Measurements from ENCODE around the gene TUBA1C. TPM values are rescaled to one million over a fixed set of nuclear protein-coding genes. Genes with fewer than 3 reads are reported as not detected.
A peak's percentile ranks its signal among the peaks of the same experiment; 100 is the strongest.

The TUBA1C gene
- total and polyA plus RNA-seq, 9 of the 15 experiments (the other 6 are each of a cell fraction or from before 2014, with no cell fraction given) = 755 to 3,012 (median 914) TPM

DNA sequence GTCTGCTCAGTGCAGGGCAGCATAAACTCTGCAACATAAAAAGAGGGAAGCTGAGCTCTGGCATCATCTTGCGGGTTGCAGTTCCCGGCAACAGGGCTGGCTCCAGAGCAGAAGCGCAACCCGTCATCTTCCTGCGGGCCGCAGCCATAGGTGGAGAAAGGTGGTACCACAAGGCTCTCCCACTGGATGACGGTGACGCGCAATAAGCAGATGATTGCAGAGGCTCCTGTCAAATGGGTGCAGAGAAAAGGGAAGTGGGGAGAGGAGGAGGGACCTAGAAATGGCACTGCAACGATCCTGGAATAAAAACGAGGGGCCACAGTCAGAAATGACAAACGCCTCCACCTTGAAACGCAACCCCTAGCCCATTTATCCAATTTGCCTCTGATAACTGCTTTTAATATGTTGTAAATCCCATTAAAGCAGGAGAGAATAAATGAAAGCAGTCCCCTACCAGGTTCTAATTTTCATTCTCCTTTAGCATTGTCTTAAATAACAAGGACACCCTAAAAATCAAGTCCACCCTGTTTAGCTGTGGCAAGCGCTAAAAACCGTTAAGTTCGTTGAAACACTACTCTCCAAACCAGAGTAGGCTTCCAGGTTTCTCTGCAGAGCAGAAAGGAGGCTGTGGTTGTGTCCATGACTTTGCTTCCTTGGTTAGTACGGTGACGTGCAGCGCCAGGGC, 30.9 kb upstream of the TUBA1C start:
- ChIA-PET POLR2A (interaction anchor here (0.7 to 4.2 kb wide), 9 partner anchors 11 to 224 kb away, joined by 3 to 72 read pairs (median 4); partner anchors contain the start of genes TUBA1B and TUBA1C), CTCF (ENCODE audit: low intra/inter-chr PET ratio) (interaction anchor here (0.6 to 2.3 kb wide), 8 partner anchors 29 to 238 kb away, joined by 3 to 21 read pairs (median 5); partner anchors contain the start of genes KMT2D and TUBA1B)
- peak overlapping the region; percentile 87 for H3K27ac ChIP-seq (ENCODE audit: extremely low read depth, low read depth, low read length)
- peak; percentile 43 to 87 (median 44) for DNase-seq (ENCODE audit: extremely low read depth in 1 of 4, low spot score in 3 of 4)
- peak overlapping the region; percentile 76 to 87 for H3K9ac ChIP-seq (ENCODE audit: insufficient read depth in 1 of 2, low read depth in 2 of 2, low read length in 2 of 2)
- intact Hi-C loops (cut with micrococcal nuclease) = loop anchor here (1.0 to 10.0 kb wide), 5 partner anchors 33 to 239 kb away; partner anchors contain the start of genes DDN, DHH and TUBA1A
- no peaks in the 10 kb centered on the region; the same call in 1 of the 3 replicates for H3K79me2 ChIP-seq (ENCODE audit: control insufficient read depth, insufficient read depth, low read length)
- in situ Hi-C loops (cut with MboI) = loop anchor here (5.0 kb wide), 2 partner anchors 92 to 172 kb away; partner anchors contain the start of gene KMT2D
- peak; percentile 50 for ATAC-seq
- H3K27me3 ChIP-seq (ENCODE audit: control insufficient read depth in 2 of 2, insufficient read depth in 2 of 2, low read length in 2 of 2) = no peaks in the 10 kb centered on the region
- no peaks in the 10 kb centered on the region for H3K9me1 ChIP-seq (ENCODE audit: control insufficient read depth, insufficient read depth, low read length)
- H3K9me3 ChIP-seq (replicated peaks; ENCODE audit: control insufficient read depth, insufficient read depth, low read depth, low read length) = no peaks in the 10 kb centered on the region
- peak; percentile 77 for FAIRE-seq
- 0 out of 2 replicates have a peak, but pooled peaks cover 2% of the 10 kb centered on the region for H4K20me1 ChIP-seq (replicated peaks; ENCODE audit: control insufficient read depth, insufficient read depth, low read length)
- H3K36me3 ChIP-seq (ENCODE audit: control insufficient read depth, insufficient read depth, low read length) = no peaks in the 10 kb centered on the region
- no TSS peak for BruUV-seq (replicated peaks)
- H3K4me3 ChIP-seq = peak overlapping the region; percentile 34
- H3K4me1 ChIP-seq (replicated peaks in 1 of 2; ENCODE audit: control insufficient read depth in 2 of 2, insufficient read depth in 2 of 2, low read length in 2 of 2) = peaks cover 27 to 38% of the 10 kb centered on the region in 2 experiments
- peak overlapping the region; percentile 87 for H3K4me2 ChIP-seq (ENCODE audit: insufficient read depth, low read length)
- WGBS (ENCODE audit: insufficient coverage, low coverage, missing lambda C conversion rate) = 8% methylated on average over 19 of the region's 19 CpGs
- peak overlapping the region; percentile 95 for H2AFZ ChIP-seq (ENCODE audit: low read depth, low read length)
- TF ChIP-seq RBBP5 (IDR thresholded peaks at IDR 0.05; ENCODE audit: borderline replicate concordance, insufficient read depth, low read length, poor library complexity, severe bottlenecking) = no peak
- TF ChIP-seq MEIS2 (IDR thresholded peaks at IDR 0.05; ENCODE audit: partially characterized antibody) = peak; percentile 30
- 0 out of 2 replicates have a peak, but pooled peaks have one; percentile 49 for TF ChIP-seq BRD4 (IDR thresholded peaks at IDR 0.05)
- no peak for TF ChIP-seq FIP1L1 (IDR thresholded peaks at IDR 0.05; ENCODE audit: low read depth, low read length, poor library complexity, severe bottlenecking)
- peak; percentile 56; the same call in 1 of the 2 replicates for TF ChIP-seq ZNF24 (IDR thresholded peaks at IDR 0.05)
- peak; percentile 48 to 62; a peak in 3 of 4 replicates for TF ChIP-seq NRF1 (conservative IDR thresholded peaks at IDR 0.05 in 1 of 2, IDR thresholded peaks at IDR 0.05 in 1 of 2)
- peak in 1 of 3 experiments; percentile 28 for TF ChIP-seq YY1 (IDR thresholded peaks at IDR 0.05; ENCODE audit: borderline replicate concordance in 1 of 3, control insufficient read depth in 1 of 3, extremely low read depth in 1 of 3, insufficient read depth in 3 of 3, insufficient read length in 1 of 3, insufficient replicate concordance in 2 of 3, low read depth in 1 of 3, low read length in 2 of 3)
- TF ChIP-seq, protein P1, sequence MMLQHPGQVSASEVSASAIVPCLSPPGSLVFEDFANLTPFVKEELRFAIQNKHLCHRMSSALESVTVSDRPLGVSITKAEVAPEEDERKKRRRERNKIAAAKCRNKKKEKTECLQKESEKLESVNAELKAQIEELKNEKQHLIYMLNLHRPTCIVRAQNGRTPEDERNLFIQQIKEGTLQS (IDR thresholded peaks at IDR 0.05) = peak; percentile 58; the same call in 1 of the 2 replicates
- TF ChIP-seq, protein P1 (CRISPR knock-in tag; conservative IDR thresholded peaks at IDR 0.05) = no peak
- peak; percentile 59 for TF ChIP-seq POLR2A (conservative IDR thresholded peaks at IDR 0.05)
- TF ChIP-seq POLR2B (IDR thresholded peaks at IDR 0.05; ENCODE audit: low read depth, partially characterized antibody) = peak; percentile 32
- peak; percentile 8; the same call in 1 of the 2 replicates for TF ChIP-seq MYNN (IDR thresholded peaks at IDR 0.05)
- TF ChIP-seq MYNN (CRISPR knock-in tag; IDR thresholded peaks at IDR 0.05) = no peak
- TF ChIP-seq TAF9B (IDR thresholded peaks at IDR 0.05; ENCODE audit: partially characterized antibody) = no peak
- 0 out of 2 replicates have a peak, but pooled peaks have one; percentile 13 for TF ChIP-seq SMARCE1 (IDR thresholded peaks at IDR 0.05)
- TF ChIP-seq NFATC3 (IDR thresholded peaks at IDR 0.05) = 0 out of 2 replicates have a peak, but pooled peaks have one; percentile 22
- no peak for TF ChIP-seq MTA1 (IDR thresholded peaks at IDR 0.05; ENCODE audit: borderline replicate concordance)
- TF ChIP-seq EP400 (IDR thresholded peaks at IDR 0.05) = peak; percentile 29; the same call in 1 of the 2 replicates
- TF ChIP-seq TAF7 (tag; IDR thresholded peaks at IDR 0.05) = peak; percentile 14; the same call in 1 of the 2 replicates
- TF ChIP-seq NEUROD1 (IDR thresholded peaks at IDR 0.05; ENCODE audit: borderline replicate concordance, low read depth, low read length, partially characterized antibody) = peak; percentile 71
- TF ChIP-seq JUND (IDR thresholded peaks at IDR 0.05; ENCODE audit: borderline replicate concordance, low read depth, low read length) = peak; percentile 60; the same call in 1 of the 2 replicates
- peak; percentile 8; the same call in 1 of the 3 replicates for TF ChIP-seq JUND (tag; IDR thresholded peaks at IDR 0.05; ENCODE audit: borderline replicate concordance, low read depth, low read length)
- no peak for TF ChIP-seq TSC22D4 (tag; IDR thresholded peaks at IDR 0.05)

Data from K562 (cell line).